ENCODE data around the gene MAPK8IP1. TPM values are rescaled to one million over a fixed set of nuclear protein-coding genes. Genes with fewer than 3 reads are reported as not detected.
A peak's percentile ranks its signal among the peaks of the same experiment; 100 is the strongest.
"Not testable (repeated sequence)": the region's sequence is repeated elsewhere in the genome, so short reads cannot be mapped to it uniquely, and the experiment has no call there.

The MAPK8IP1 gene
- total RNA-seq, 1 experiment from 2014 or later = not detected

- H3K9ac ChIP-seq (ENCODE audit: low read length); H3K9me2 ChIP-seq (replicated peaks; ENCODE audit: insufficient read depth, low read length); H3K27ac ChIP-seq (ENCODE audit: low read length); H3K79me2 ChIP-seq (ENCODE audit: low read length); DNase-seq; H3K36me3 ChIP-seq (ENCODE audit: insufficient read depth, low read length); H3K4me2 ChIP-seq (ENCODE audit: low read depth, low read length, poor library complexity, severe bottlenecking); H2AFZ ChIP-seq (ENCODE audit: low read length); H3K9me3 ChIP-seq (ENCODE audit: low read length); H4K20me1 ChIP-seq (ENCODE audit: insufficient read depth, low read depth, low read length); H3K27me3 ChIP-seq (ENCODE audit: low read length); H3K4me3 ChIP-seq (ENCODE audit: low read length); H3K4me1 ChIP-seq (ENCODE audit: low read length): not testable (repeated sequence)
Observed at GRCh38 chr11:45905576-45905975, 20.1 kb downstream of the MAPK8IP1 start.

GRCh38 chr11:45906096-45906682 lies 20.7 kb downstream of the MAPK8IP1 start:
- H3K4me3 ChIP-seq (ENCODE audit: low read length) = no peak overlapping the region
- H3K79me2 ChIP-seq (ENCODE audit: low read length) = no peaks in the 10 kb centered on the region
- no peaks in the 10 kb centered on the region for H3K9me2 ChIP-seq (replicated peaks; ENCODE audit: insufficient read depth, low read length)
- no peak overlapping the region for H2AFZ ChIP-seq (ENCODE audit: low read length)
- 0 out of 2 replicates have a peak, but pooled peaks cover 2% of the 10 kb centered on the region for H3K36me3 ChIP-seq (ENCODE audit: insufficient read depth, low read length)
- H4K20me1 ChIP-seq (ENCODE audit: insufficient read depth, low read depth, low read length) = peaks cover 6% of the 10 kb centered on the region; the same call in 1 of the 2 replicates
- H3K4me1 ChIP-seq (ENCODE audit: low read length) = no peaks in the 10 kb centered on the region
- no peak overlapping the region for H3K27ac ChIP-seq (ENCODE audit: low read length)
- H3K9me3 ChIP-seq (ENCODE audit: low read length) = no peaks in the 10 kb centered on the region
- H3K27me3 ChIP-seq (ENCODE audit: low read length) = no peaks in the 10 kb centered on the region
- no peak overlapping the region for H3K4me2 ChIP-seq (ENCODE audit: low read depth, low read length, poor library complexity, severe bottlenecking)
- H3K9ac ChIP-seq (ENCODE audit: low read length) = no peak overlapping the region
- peak; percentile 52 for DNase-seq

- Histone ChIP-seq H3K79me2 (ENCODE audit: low read length) (no peaks in the 10 kb centered on the region), H3K9me2 (replicated peaks; ENCODE audit: insufficient read depth, low read length) (no peaks in the 10 kb centered on the region), H3K4me1 (ENCODE audit: low read length) (no peaks in the 10 kb centered on the region), H3K27me3 (ENCODE audit: low read length) (no peaks in the 10 kb centered on the region), H3K9ac (ENCODE audit: low read length) (no peak within 1 kb of the TSS), H3K4me3 (ENCODE audit: low read length) (no peak within 1 kb of the TSS), H3K36me3 (ENCODE audit: insufficient read depth, low read length) (0 out of 2 replicates have a peak, but pooled peaks cover 2% of the 10 kb centered on the region), H2AFZ (ENCODE audit: low read length) (no peak within 1 kb of the TSS), H3K4me2 (ENCODE audit: low read depth, low read length, poor library complexity, severe bottlenecking) (no peak within 1 kb of the TSS), H4K20me1 (ENCODE audit: insufficient read depth, low read depth, low read length) (peaks cover 6% of the 10 kb centered on the region; the same call in 1 of the 2 replicates), H3K27ac (ENCODE audit: low read length) (no peak within 1 kb of the TSS), H3K9me3 (ENCODE audit: low read length) (no peaks in the 10 kb centered on the region)
- DNase-seq = peak; percentile 52
Observed at GRCh38 chr11:45906965-45907611, 21.6 kb downstream of the MAPK8IP1 start, which contains the start of gene FREY1. Gene FREY1 (minus strand): TSS chr11:45907271. CDS start chr11:45907245, 26 bp downstream.

GRCh38 chr11:45907911-45908370 lies 22.5 kb downstream of the MAPK8IP1 start:
- no peak for DNase-seq
- Histone ChIP-seq H3K79me2 (ENCODE audit: low read length) (no peaks in the 10 kb centered on the region), H3K9me2 (replicated peaks; ENCODE audit: insufficient read depth, low read length) (no peaks in the 10 kb centered on the region), H3K4me3 (ENCODE audit: low read length) (no peak overlapping the region), H3K9me3 (ENCODE audit: low read length) (no peaks in the 10 kb centered on the region), H3K4me1 (ENCODE audit: low read length) (no peaks in the 10 kb centered on the region), H3K4me2 (ENCODE audit: low read depth, low read length, poor library complexity, severe bottlenecking) (no peak overlapping the region), H3K27me3 (ENCODE audit: low read length) (no peaks in the 10 kb centered on the region), H3K9ac (ENCODE audit: low read length) (no peak overlapping the region), H4K20me1 (ENCODE audit: insufficient read depth, low read depth, low read length) (peaks cover 6% of the 10 kb centered on the region; the same call in 1 of the 2 replicates), H2AFZ (ENCODE audit: low read length) (no peak overlapping the region), H3K27ac (ENCODE audit: low read length) (no peak overlapping the region), H3K36me3 (ENCODE audit: insufficient read depth, low read length) (0 out of 2 replicates have a peak, but pooled peaks cover 2% of the 10 kb centered on the region)

- H3K9me3 ChIP-seq (ENCODE audit: low read length) = no peaks in the 10 kb centered on the region
- peaks cover 6% of the 10 kb centered on the region; the same call in 1 of the 2 replicates for H4K20me1 ChIP-seq (ENCODE audit: insufficient read depth, low read depth, low read length)
- H3K9me2 ChIP-seq (replicated peaks; ENCODE audit: insufficient read depth, low read length) = no peaks in the 10 kb centered on the region
- H3K36me3 ChIP-seq (ENCODE audit: insufficient read depth, low read length) = peaks cover 2% of the 10 kb centered on the region; the same call in 1 of the 2 replicates
- no peaks in the 10 kb centered on the region for H3K79me2 ChIP-seq (ENCODE audit: low read length)
- no peak overlapping the region for H3K27ac ChIP-seq (ENCODE audit: low read length)
- no peak overlapping the region for H2AFZ ChIP-seq (ENCODE audit: low read length)
- H3K4me1 ChIP-seq (ENCODE audit: low read length) = no peaks in the 10 kb centered on the region
- no peaks in the 10 kb centered on the region for H3K27me3 ChIP-seq (ENCODE audit: low read length)
- no peak overlapping the region for H3K4me3 ChIP-seq (ENCODE audit: low read length)
- H3K9ac ChIP-seq (ENCODE audit: low read length) = no peak overlapping the region
- no peak overlapping the region for H3K4me2 ChIP-seq (ENCODE audit: low read depth, low read length, poor library complexity, severe bottlenecking)
- no peak for DNase-seq
Observed at GRCh38 chr11:45909594-45910475, 24.4 kb downstream of the MAPK8IP1 start.

GRCh38 chr11:45910623-45911022 lies 25.2 kb downstream of the MAPK8IP1 start:
- no peaks in the 10 kb centered on the region for H3K27me3 ChIP-seq (ENCODE audit: low read length)
- H3K4me2 ChIP-seq (ENCODE audit: low read depth, low read length, poor library complexity, severe bottlenecking) = no peak overlapping the region
- no peaks in the 10 kb centered on the region for H3K9me2 ChIP-seq (replicated peaks; ENCODE audit: insufficient read depth, low read length)
- H4K20me1 ChIP-seq (ENCODE audit: insufficient read depth, low read depth, low read length) = peaks cover 6% of the 10 kb centered on the region; the same call in 1 of the 2 replicates
- H3K4me1 ChIP-seq (ENCODE audit: low read length) = no peaks in the 10 kb centered on the region
- no peak overlapping the region for H3K27ac ChIP-seq (ENCODE audit: low read length)
- no peak for DNase-seq
- H3K4me3 ChIP-seq (ENCODE audit: low read length) = no peak overlapping the region
- H3K9ac ChIP-seq (ENCODE audit: low read length) = no peak overlapping the region
- peaks cover 2% of the 10 kb centered on the region; the same call in 1 of the 2 replicates for H3K36me3 ChIP-seq (ENCODE audit: insufficient read depth, low read length)
- no peak overlapping the region for H2AFZ ChIP-seq (ENCODE audit: low read length)
- H3K79me2 ChIP-seq (ENCODE audit: low read length) = peaks cover 6% of the 10 kb centered on the region
- H3K9me3 ChIP-seq (ENCODE audit: low read length) = no peaks in the 10 kb centered on the region

- H3K4me1 ChIP-seq (ENCODE audit: low read length) = peaks cover 16% of the 10 kb centered on the region
- DNase-seq = no peak
- peaks cover 25% of the 10 kb centered on the region for H3K79me2 ChIP-seq (ENCODE audit: low read length)
- H3K36me3 ChIP-seq (ENCODE audit: insufficient read depth, low read length) = peaks cover 2% of the 10 kb centered on the region
- H4K20me1 ChIP-seq (ENCODE audit: insufficient read depth, low read depth, low read length) = peaks cover 6% of the 10 kb centered on the region; the same call in 1 of the 2 replicates
- H3K4me3 ChIP-seq (ENCODE audit: low read length) = no peak overlapping the region
- H3K9me2 ChIP-seq (replicated peaks; ENCODE audit: insufficient read depth, low read length) = no peaks in the 10 kb centered on the region
- no peak overlapping the region for H3K27ac ChIP-seq (ENCODE audit: low read length)
- H2AFZ ChIP-seq (ENCODE audit: low read length) = no peak overlapping the region
- no peaks in the 10 kb centered on the region for H3K27me3 ChIP-seq (ENCODE audit: low read length)
- H3K4me2 ChIP-seq (ENCODE audit: low read depth, low read length, poor library complexity, severe bottlenecking) = no peak overlapping the region
- no peak overlapping the region for H3K9ac ChIP-seq (ENCODE audit: low read length)
- H3K9me3 ChIP-seq (ENCODE audit: low read length) = no peaks in the 10 kb centered on the region
Observed at GRCh38 chr11:45913514-45913913, 28.1 kb downstream of the MAPK8IP1 start.

All from Karpas-422 (cell line).